ENCODE results near the gene IL25.
A peak's percentile ranks its signal among the peaks of the same experiment; 100 is the strongest.

Gene IL25

DNA sequence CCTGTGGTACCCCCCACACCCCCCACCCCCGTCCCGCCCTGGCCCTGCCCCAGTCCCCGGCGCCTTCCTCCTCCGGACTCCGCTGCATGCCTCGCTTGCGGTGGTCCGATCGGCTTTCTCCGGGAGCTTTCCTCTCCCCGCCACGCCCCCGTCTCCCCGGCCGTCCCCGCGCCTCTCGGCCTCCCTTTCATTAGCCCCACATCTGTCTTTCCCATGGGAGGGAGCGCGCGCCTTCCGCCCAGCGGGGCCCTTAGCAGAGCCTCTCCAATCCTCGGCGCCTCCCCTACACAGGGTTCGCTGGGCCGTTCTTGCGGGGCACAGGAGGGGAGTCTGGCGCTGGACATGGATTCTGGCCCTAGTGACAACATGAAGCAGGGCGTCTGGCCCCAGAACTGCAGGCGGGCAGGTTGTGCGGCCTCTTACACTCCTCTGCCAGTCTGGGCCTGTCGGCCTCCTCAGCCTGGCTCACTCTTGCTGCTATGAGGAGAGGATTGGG lies 6.1 kb upstream of the IL25 start:
- Histone ChIP-seq H3K14ac (ENCODE audit: low read length) (no peak overlapping the region), H3K4ac (ENCODE audit: low read length) (no peak overlapping the region), H3K27me3 (ENCODE audit: control insufficient read depth in 3 of 3, insufficient read depth in 3 of 3, low read depth in 1 of 3, low read length in 3 of 3) (peaks cover 0 to 30% (median 2%) of the 10 kb centered on the region in 3 experiments), H2BK15ac (ENCODE audit: low read length) (peak overlapping the region; percentile 82), H3K79me1 (ENCODE audit: low read depth, low read length) (peaks cover 5% of the 10 kb centered on the region), H3K18ac (ENCODE audit: low read length) (peak overlapping the region; percentile 97), H3K23ac (ENCODE audit: low read depth, low read length, poor library complexity) (no peak overlapping the region), H2BK120ac (ENCODE audit: low read depth, low read length) (peak overlapping the region; percentile 93), H3K9me3 (replicated peaks in 1 of 2; ENCODE audit: control insufficient read depth in 2 of 2, insufficient read depth in 1 of 2, low read depth in 1 of 2, low read length in 2 of 2) (no peaks in the 10 kb centered on the region), H2BK12ac (ENCODE audit: low read length) (no peak overlapping the region), H3K9ac (ENCODE audit: low read depth, low read length, poor library complexity) (peak overlapping the region; percentile 95), H4K91ac (ENCODE audit: low read depth, low read length, poor library complexity) (peak overlapping the region; percentile 61), H3K27ac (replicated peaks; ENCODE audit: low read length) (peak overlapping the region; percentile 99), H2BK5ac (ENCODE audit: low read length) (peak overlapping the region; percentile 91), H2AFZ (ENCODE audit: low read length) (peak overlapping the region; percentile 93), H2AK5ac (ENCODE audit: low read depth, low read length) (peak overlapping the region; percentile 77), H3K4me3 (ENCODE audit: low read length in 2 of 2) (peak overlapping the region; percentile 70 to 94), H3K4me2 (ENCODE audit: insufficient read depth, low read length, poor library complexity, severe bottlenecking) (peak overlapping the region; percentile 51), H3K36me3 (replicated peaks in 1 of 2; ENCODE audit: control insufficient read depth in 2 of 2, insufficient read depth in 2 of 2, low read length in 2 of 2) (peaks cover 1 to 25% of the 10 kb centered on the region in 2 donors), H4K8ac (ENCODE audit: low read depth, low read length) (no peak overlapping the region), H3K4me1 (ENCODE audit: control insufficient read depth in 2 of 2, insufficient read depth in 1 of 2, low read depth in 1 of 2, low read length in 2 of 2) (peaks cover 12 to 17% of the 10 kb centered on the region in 2 donors)
- no CpG with 5 or more reads among the region's 34 CpGs for WGBS, 2 donors (ENCODE audit: extremely low coverage in 2 of 2, insufficient read length in 2 of 2, insufficient replicate concordance in 1 of 2)
- peak; percentile 94 for DNase-seq (ENCODE audit: low spot score)

DNA sequence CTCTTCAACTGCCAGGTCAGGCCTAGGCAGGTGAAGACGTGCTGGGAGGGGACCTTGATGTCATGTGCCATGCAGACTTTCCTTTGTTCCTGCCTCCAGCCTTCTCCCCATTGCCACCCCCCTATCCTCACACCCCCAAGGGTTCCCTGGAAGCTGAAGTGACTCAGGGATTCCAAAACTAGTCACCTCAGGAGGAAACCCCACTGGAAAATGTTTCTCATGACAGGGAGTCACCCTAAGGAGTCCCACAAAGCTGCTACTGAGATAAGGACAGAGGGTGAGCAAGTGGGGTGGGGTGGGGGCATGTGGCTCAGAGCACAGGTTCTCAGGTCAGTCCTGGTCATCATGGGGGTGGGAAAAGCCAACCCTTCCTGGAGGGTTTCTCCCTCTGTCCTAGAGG lies 2.4 kb upstream of the IL25 start:
- Histone ChIP-seq H2BK15ac (ENCODE audit: low read length) (no peak overlapping the region), H3K14ac (ENCODE audit: low read length) (no peak overlapping the region), H3K9ac (ENCODE audit: low read depth, low read length, poor library complexity) (no peak overlapping the region), H2AFZ (ENCODE audit: low read length) (no peak overlapping the region), H2AK5ac (ENCODE audit: low read depth, low read length) (no peak overlapping the region), H3K4me1 (ENCODE audit: control insufficient read depth in 2 of 2, insufficient read depth in 1 of 2, low read depth in 1 of 2, low read length in 2 of 2) (peaks cover 4 to 7% of the 10 kb centered on the region in 2 donors), H2BK12ac (ENCODE audit: low read length) (no peak overlapping the region), H3K79me1 (ENCODE audit: low read depth, low read length) (peaks cover 5% of the 10 kb centered on the region), H3K18ac (ENCODE audit: low read length) (no peak overlapping the region), H3K9me3 (replicated peaks in 1 of 2; ENCODE audit: control insufficient read depth in 2 of 2, insufficient read depth in 1 of 2, low read depth in 1 of 2, low read length in 2 of 2) (no peaks in the 10 kb centered on the region), H3K27me3 (ENCODE audit: control insufficient read depth in 3 of 3, insufficient read depth in 3 of 3, low read depth in 1 of 3, low read length in 3 of 3) (peaks cover 0 to 61% (median 2%) of the 10 kb centered on the region in 3 experiments), H4K8ac (ENCODE audit: low read depth, low read length) (no peak overlapping the region), H2BK120ac (ENCODE audit: low read depth, low read length) (no peak overlapping the region), H4K91ac (ENCODE audit: low read depth, low read length, poor library complexity) (no peak overlapping the region), H3K4me3 (ENCODE audit: low read length in 2 of 2) (no peak overlapping the region), H3K4me2 (ENCODE audit: insufficient read depth, low read length, poor library complexity, severe bottlenecking) (no peak overlapping the region), H3K27ac (replicated peaks; ENCODE audit: low read length) (no peak overlapping the region), H3K36me3 (replicated peaks in 1 of 2; ENCODE audit: control insufficient read depth in 2 of 2, insufficient read depth in 2 of 2, low read length in 2 of 2) (no peaks in the 10 kb centered on the region), H2BK5ac (ENCODE audit: low read length) (no peak overlapping the region), H3K23ac (ENCODE audit: low read depth, low read length, poor library complexity) (no peak overlapping the region), H3K4ac (ENCODE audit: low read length) (no peak overlapping the region)
- DNase-seq (ENCODE audit: low spot score) = no peak
- WGBS, 2 donors (ENCODE audit: extremely low coverage in 2 of 2, insufficient read length in 2 of 2, insufficient replicate concordance in 1 of 2) = no CpG with 5 or more reads among the region's 1 CpG

DNA sequence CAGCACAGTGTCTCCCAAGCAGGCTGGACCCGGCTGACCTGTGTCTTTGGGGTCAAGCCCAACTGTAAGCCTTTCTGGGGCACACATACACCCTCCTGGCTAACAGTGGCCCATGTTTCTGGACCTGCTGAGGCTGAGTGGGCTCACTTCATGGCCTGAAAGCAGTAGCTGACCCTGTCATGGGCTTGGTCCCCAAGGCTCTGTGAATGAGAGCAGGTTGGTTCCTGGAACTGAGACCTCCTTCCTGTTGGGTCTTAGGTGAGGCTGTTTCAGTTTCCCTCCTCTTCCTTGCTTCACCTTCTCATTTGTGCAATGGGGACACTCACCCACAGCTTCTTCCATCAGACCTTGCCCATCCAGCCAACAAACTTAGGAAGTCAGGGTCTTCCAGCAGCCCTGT lies 744 bp upstream of the IL25 start:
- H3K27ac ChIP-seq (replicated peaks; ENCODE audit: low read length) = no peak overlapping the region

DNA sequence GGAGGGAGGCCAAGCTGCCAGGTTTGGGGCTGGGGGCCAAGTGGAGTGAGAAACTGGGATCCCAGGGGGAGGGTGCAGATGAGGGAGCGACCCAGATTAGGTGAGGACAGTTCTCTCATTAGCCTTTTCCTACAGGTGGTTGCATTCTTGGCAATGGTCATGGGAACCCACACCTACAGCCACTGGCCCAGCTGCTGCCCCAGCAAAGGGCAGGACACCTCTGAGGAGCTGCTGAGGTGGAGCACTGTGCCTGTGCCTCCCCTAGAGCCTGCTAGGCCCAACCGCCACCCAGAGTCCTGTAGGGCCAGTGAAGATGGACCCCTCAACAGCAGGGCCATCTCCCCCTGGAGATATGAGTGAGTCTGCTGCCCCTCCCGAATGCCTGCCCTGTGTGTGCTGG lies 432 bp downstream of the IL25 start:
- no peak overlapping the region for H3K23ac ChIP-seq (ENCODE audit: low read depth, low read length, poor library complexity)
- H3K18ac ChIP-seq (ENCODE audit: low read length) = no peak overlapping the region
- no peak overlapping the region for H3K4me2 ChIP-seq (ENCODE audit: insufficient read depth, low read length, poor library complexity, severe bottlenecking)
- H2AK5ac ChIP-seq (ENCODE audit: low read depth, low read length) = no peak overlapping the region
- WGBS, 2 donors (ENCODE audit: extremely low coverage in 2 of 2, insufficient read length in 2 of 2, insufficient replicate concordance in 1 of 2) = no CpG with 5 or more reads among the region's 3 CpGs
- H3K36me3 ChIP-seq (replicated peaks in 1 of 2; ENCODE audit: control insufficient read depth in 2 of 2, insufficient read depth in 2 of 2, low read length in 2 of 2) = no peaks in the 10 kb centered on the region
- no peak overlapping the region for H4K91ac ChIP-seq (ENCODE audit: low read depth, low read length, poor library complexity)
- peaks cover 0 to 74% (median 2%) of the 10 kb centered on the region in 3 experiments for H3K27me3 ChIP-seq (ENCODE audit: control insufficient read depth in 3 of 3, insufficient read depth in 3 of 3, low read depth in 1 of 3, low read length in 3 of 3)
- H3K79me1 ChIP-seq (ENCODE audit: low read depth, low read length) = no peaks in the 10 kb centered on the region
- no peak overlapping the region for H3K27ac ChIP-seq (replicated peaks; ENCODE audit: low read length)
- H3K4me3 ChIP-seq (ENCODE audit: low read length in 2 of 2) = no peak overlapping the region
- H3K14ac ChIP-seq (ENCODE audit: low read length) = peak overlapping the region; percentile 23
- H2BK12ac ChIP-seq (ENCODE audit: low read length) = peak overlapping the region; percentile 26
- no peak overlapping the region for H2BK120ac ChIP-seq (ENCODE audit: low read depth, low read length)
- no peak overlapping the region for H4K8ac ChIP-seq (ENCODE audit: low read depth, low read length)
- no peak overlapping the region for H3K4ac ChIP-seq (ENCODE audit: low read length)
- peak overlapping the region; percentile 32 for H2BK15ac ChIP-seq (ENCODE audit: low read length)
- H3K9me3 ChIP-seq (replicated peaks in 1 of 2; ENCODE audit: control insufficient read depth in 2 of 2, insufficient read depth in 1 of 2, low read depth in 1 of 2, low read length in 2 of 2) = no peaks in the 10 kb centered on the region
- H2BK5ac ChIP-seq (ENCODE audit: low read length) = no peak overlapping the region
- H2AFZ ChIP-seq (ENCODE audit: low read length) = no peak overlapping the region
- peaks cover 0 to 10% of the 10 kb centered on the region in 2 donors for H3K4me1 ChIP-seq (ENCODE audit: control insufficient read depth in 2 of 2, insufficient read depth in 1 of 2, low read depth in 1 of 2, low read length in 2 of 2)
- H3K9ac ChIP-seq (ENCODE audit: low read depth, low read length, poor library complexity) = peak overlapping the region; percentile 36
- DNase-seq (ENCODE audit: low spot score) = no peak

More for the DNA sequence above, 744 bp upstream of the IL25 start:
- no peaks in the 10 kb centered on the region for H3K36me3 ChIP-seq (replicated peaks in 1 of 2; ENCODE audit: control insufficient read depth in 2 of 2, insufficient read depth in 2 of 2, low read length in 2 of 2)
- H3K79me1 ChIP-seq (ENCODE audit: low read depth, low read length) = no peaks in the 10 kb centered on the region
- H3K4me1 ChIP-seq (ENCODE audit: control insufficient read depth in 2 of 2, insufficient read depth in 1 of 2, low read depth in 1 of 2, low read length in 2 of 2) = peaks cover under 1 to 9% of the 10 kb centered on the region in 2 donors
- no peak overlapping the region for H3K4me3 ChIP-seq (ENCODE audit: low read length in 2 of 2)
- H3K23ac ChIP-seq (ENCODE audit: low read depth, low read length, poor library complexity) = no peak overlapping the region
- H2AK5ac ChIP-seq (ENCODE audit: low read depth, low read length) = no peak overlapping the region
- no peak overlapping the region for H3K18ac ChIP-seq (ENCODE audit: low read length)
- H3K9ac ChIP-seq (ENCODE audit: low read depth, low read length, poor library complexity) = no peak overlapping the region
- H4K8ac ChIP-seq (ENCODE audit: low read depth, low read length) = no peak overlapping the region
- H4K91ac ChIP-seq (ENCODE audit: low read depth, low read length, poor library complexity) = no peak overlapping the region
- H3K4me2 ChIP-seq (ENCODE audit: insufficient read depth, low read length, poor library complexity, severe bottlenecking) = no peak overlapping the region
- peaks cover 0 to 68% (median 2%) of the 10 kb centered on the region in 3 experiments for H3K27me3 ChIP-seq (ENCODE audit: control insufficient read depth in 3 of 3, insufficient read depth in 3 of 3, low read depth in 1 of 3, low read length in 3 of 3)
- no peak overlapping the region for H2AFZ ChIP-seq (ENCODE audit: low read length)
- no peak for DNase-seq (ENCODE audit: low spot score)
- no peaks in the 10 kb centered on the region for H3K9me3 ChIP-seq (replicated peaks in 1 of 2; ENCODE audit: control insufficient read depth in 2 of 2, insufficient read depth in 1 of 2, low read depth in 1 of 2, low read length in 2 of 2)
- H2BK120ac ChIP-seq (ENCODE audit: low read depth, low read length) = no peak overlapping the region
- WGBS, 2 donors (ENCODE audit: extremely low coverage in 2 of 2, insufficient read length in 2 of 2, insufficient replicate concordance in 1 of 2) = no CpG with 5 or more reads among the region's 1 CpG
- H2BK12ac ChIP-seq (ENCODE audit: low read length) = no peak overlapping the region
- no peak overlapping the region for H3K14ac ChIP-seq (ENCODE audit: low read length)
- no peak overlapping the region for H3K4ac ChIP-seq (ENCODE audit: low read length)
- H2BK5ac ChIP-seq (ENCODE audit: low read length) = no peak overlapping the region
- no peak overlapping the region for H2BK15ac ChIP-seq (ENCODE audit: low read length)
